ENCODE data around the gene ORM1. TPM values are rescaled to one million over a fixed set of nuclear protein-coding genes. Genes with fewer than 3 reads are reported as not detected.

ORM1 gene
- total RNA-seq, 6 experiments from 2014 or later: 11,577 to 28,471 (median 22,756) TPM

GRCh38 chr9:114350636-114351401, 27.9 kb downstream of the ORM1 start:
- H3K36me3 ChIP-seq: peaks cover 7 to 66% (median 29%) of the 10 kb centered on the region in 4 donors
- intact Hi-C loops (cut with DNase I): no loop called here
- TF ChIP-seq POLR2A (IDR thresholded peaks at IDR 0.05): no peak
- TF ChIP-seq, protein P1, sequence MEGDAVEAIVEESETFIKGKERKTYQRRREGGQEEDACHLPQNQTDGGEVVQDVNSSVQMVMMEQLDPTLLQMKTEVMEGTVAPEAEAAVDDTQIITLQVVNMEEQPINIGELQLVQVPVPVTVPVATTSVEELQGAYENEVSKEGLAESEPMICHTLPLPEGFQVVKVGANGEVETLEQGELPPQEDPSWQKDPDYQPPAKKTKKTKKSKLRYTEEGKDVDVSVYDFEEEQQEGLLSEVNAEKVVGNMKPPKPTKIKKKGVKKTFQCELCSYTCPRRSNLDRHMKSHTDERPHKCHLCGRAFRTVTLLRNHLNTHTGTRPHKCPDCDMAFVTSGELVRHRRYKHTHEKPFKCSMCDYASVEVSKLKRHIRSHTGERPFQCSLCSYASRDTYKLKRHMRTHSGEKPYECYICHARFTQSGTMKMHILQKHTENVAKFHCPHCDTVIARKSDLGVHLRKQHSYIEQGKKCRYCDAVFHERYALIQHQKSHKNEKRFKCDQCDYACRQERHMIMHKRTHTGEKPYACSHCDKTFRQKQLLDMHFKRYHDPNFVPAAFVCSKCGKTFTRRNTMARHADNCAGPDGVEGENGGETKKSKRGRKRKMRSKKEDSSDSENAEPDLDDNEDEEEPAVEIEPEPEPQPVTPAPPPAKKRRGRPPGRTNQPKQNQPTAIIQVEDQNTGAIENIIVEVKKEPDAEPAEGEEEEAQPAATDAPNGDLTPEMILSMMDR (IDR thresholded peaks at IDR 0.05): no peak
- no peak overlapping the region for H3K4me3 ChIP-seq
- 75% methylated on average over 9 of the region's 16 CpGs for WGBS (ENCODE audit: insufficient coverage, low coverage, low lambda C conversion rate, missing lambda C conversion rate)
- no peaks in the 10 kb centered on the region for H3K27me3 ChIP-seq
- ATAC-seq: peak; percentile 22 to 75 (median 34)
- H3K27ac ChIP-seq: no peak overlapping the region
- H3K9me3 ChIP-seq: no peaks in the 10 kb centered on the region
- DNase-seq: no peak
- peaks cover 0 to 6% (median 0%) of the 10 kb centered on the region in 4 donors for H3K4me1 ChIP-seq

- intact Hi-C loops (cut with DNase I): no loop called here
- no peak overlapping the region for H3K4me3 ChIP-seq
- ATAC-seq (no peak), DNase-seq (no peak)
- H3K27ac ChIP-seq: no peak overlapping the region
- peaks cover under 1 to 66% (median 26%) of the 10 kb centered on the region in 4 donors for H3K36me3 ChIP-seq
- TF ChIP-seq, protein P1 (IDR thresholded peaks at IDR 0.05): no peak
- no peak for TF ChIP-seq POLR2A (IDR thresholded peaks at IDR 0.05)
- H3K27me3 ChIP-seq: no peaks in the 10 kb centered on the region
- no peaks in the 10 kb centered on the region for H3K9me3 ChIP-seq
- WGBS (ENCODE audit: insufficient coverage, low coverage, low lambda C conversion rate, missing lambda C conversion rate): 80% methylated on average over 4 of the region's 4 CpGs
- H3K4me1 ChIP-seq: peaks cover 0 to 6% (median 0%) of the 10 kb centered on the region in 4 donors
Measured at GRCh38 chr9:114351932-114352331, 29.0 kb downstream of the ORM1 start.

DNA sequence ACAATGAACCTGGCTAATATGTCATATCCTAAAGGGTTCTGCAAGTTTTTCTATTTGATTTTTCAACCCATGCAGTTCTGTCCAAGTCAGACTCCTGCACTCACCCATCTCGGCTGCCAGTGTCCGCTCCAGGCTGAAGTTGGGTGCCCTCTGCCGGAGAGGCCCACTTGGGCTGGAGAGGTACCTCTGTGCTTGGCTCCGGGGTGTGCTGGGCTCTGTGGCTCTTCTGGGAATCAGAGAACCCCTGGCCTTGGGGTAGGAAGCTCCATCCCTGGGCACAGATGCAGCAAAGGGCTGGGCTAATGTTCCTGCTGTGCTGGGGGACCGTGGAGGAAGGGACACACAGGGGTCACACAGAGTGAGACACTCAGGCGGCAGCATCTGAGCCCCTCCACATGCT, 32.9 kb downstream of the ORM1 start:
- WGBS (ENCODE audit: insufficient coverage, low coverage, low lambda C conversion rate, missing lambda C conversion rate): 73% methylated on average over 4 of the region's 6 CpGs
- Histone ChIP-seq H3K27me3 (no peaks in the 10 kb centered on the region), H3K27ac (no peak overlapping the region), H3K4me1 (peaks cover 0 to 6% (median 0%) of the 10 kb centered on the region in 4 donors), H3K36me3 (peaks cover 0 to 75% (median 38%) of the 10 kb centered on the region in 4 donors), H3K9me3 (no peaks in the 10 kb centered on the region), H3K4me3 (no peak overlapping the region)
- ATAC-seq: no peak
- no peak for DNase-seq
- TF ChIP-seq, protein P1 (IDR thresholded peaks at IDR 0.05): no peak
- no peak for TF ChIP-seq POLR2A (IDR thresholded peaks at IDR 0.05)
- intact Hi-C loops (cut with DNase I): no loop called here

- intact Hi-C loops (cut with DNase I): no loop called here
- TF ChIP-seq, protein P1 (IDR thresholded peaks at IDR 0.05): no peak
- no peak for TF ChIP-seq POLR2A (IDR thresholded peaks at IDR 0.05)
- 80% methylated on average over 1 of the region's 6 CpGs for WGBS (ENCODE audit: insufficient coverage, low coverage, low lambda C conversion rate, missing lambda C conversion rate)
- peaks cover 0 to 82% (median 44%) of the 10 kb centered on the region in 4 donors for H3K36me3 ChIP-seq
- DNase-seq: no peak
- no peak overlapping the region for H3K27ac ChIP-seq
- no peak for ATAC-seq
- no peaks in the 10 kb centered on the region for H3K9me3 ChIP-seq
- H3K4me1 ChIP-seq: no peaks in the 10 kb centered on the region
- no peaks in the 10 kb centered on the region for H3K27me3 ChIP-seq
- no peak overlapping the region for H3K4me3 ChIP-seq
Measured at GRCh38 chr9:114356792-114357191, 33.9 kb downstream of the ORM1 start.

Data from right lobe of liver (tissue), 6 donors.